ENCODE measurements around the gene DHX9. TPM values are rescaled to one million over a fixed set of nuclear protein-coding genes. Genes with fewer than 3 reads are reported as not detected.

The DHX9 gene
- total RNA-seq, 1 donor, result 107 TPM

DNA sequence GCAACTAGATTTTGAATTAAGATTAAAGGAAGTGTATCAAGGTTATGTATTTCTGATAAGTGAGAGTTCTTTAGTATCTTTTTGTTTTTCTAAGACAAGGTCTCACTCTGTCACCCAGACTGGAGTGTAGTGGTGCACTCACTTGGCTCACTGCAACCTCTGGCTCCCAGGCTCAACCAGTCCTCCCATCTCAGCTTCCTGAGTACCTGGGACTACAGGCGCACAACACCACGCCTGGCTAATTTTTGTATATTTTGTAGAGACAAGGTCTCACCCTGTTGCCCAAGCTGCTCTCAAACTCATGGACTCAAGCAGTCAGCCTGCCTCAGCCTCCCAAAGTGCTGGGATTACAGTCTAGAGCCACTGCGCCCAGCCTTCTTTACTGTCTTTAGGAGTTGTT lies 33.7 kb downstream of the DHX9 start:
- Histone ChIP-seq H2AFZ (ENCODE audit: low read length) (no peak overlapping the region), H3K27me3 (ENCODE audit: insufficient read depth, low read length) (no peaks in the 10 kb centered on the region), H3K4me2 (ENCODE audit: insufficient read depth, low read length) (no peak overlapping the region), H3K4me1 (ENCODE audit: insufficient read depth, low read length) (no peaks in the 10 kb centered on the region), H3K9me3 (ENCODE audit: low read depth, low read length) (no peaks in the 10 kb centered on the region), H3K79me2 (ENCODE audit: insufficient read depth, low read length) (peaks cover 15% of the 10 kb centered on the region), H3K27ac (ENCODE audit: low read depth, low read length) (no peak overlapping the region), H3K4me3 (ENCODE audit: insufficient read depth, low read length) (no peak overlapping the region), H3K36me3 (ENCODE audit: insufficient read depth, low read length) (peaks cover 98% of the 10 kb centered on the region), H4K20me1 (ENCODE audit: insufficient read depth, low read length) (peaks cover 6% of the 10 kb centered on the region)
- no peak for DNase-seq (ENCODE audit: insufficient read length, low spot score, missing footprints)
- TF ChIP-seq, protein P1, sequence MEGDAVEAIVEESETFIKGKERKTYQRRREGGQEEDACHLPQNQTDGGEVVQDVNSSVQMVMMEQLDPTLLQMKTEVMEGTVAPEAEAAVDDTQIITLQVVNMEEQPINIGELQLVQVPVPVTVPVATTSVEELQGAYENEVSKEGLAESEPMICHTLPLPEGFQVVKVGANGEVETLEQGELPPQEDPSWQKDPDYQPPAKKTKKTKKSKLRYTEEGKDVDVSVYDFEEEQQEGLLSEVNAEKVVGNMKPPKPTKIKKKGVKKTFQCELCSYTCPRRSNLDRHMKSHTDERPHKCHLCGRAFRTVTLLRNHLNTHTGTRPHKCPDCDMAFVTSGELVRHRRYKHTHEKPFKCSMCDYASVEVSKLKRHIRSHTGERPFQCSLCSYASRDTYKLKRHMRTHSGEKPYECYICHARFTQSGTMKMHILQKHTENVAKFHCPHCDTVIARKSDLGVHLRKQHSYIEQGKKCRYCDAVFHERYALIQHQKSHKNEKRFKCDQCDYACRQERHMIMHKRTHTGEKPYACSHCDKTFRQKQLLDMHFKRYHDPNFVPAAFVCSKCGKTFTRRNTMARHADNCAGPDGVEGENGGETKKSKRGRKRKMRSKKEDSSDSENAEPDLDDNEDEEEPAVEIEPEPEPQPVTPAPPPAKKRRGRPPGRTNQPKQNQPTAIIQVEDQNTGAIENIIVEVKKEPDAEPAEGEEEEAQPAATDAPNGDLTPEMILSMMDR (IDR thresholded peaks at IDR 0.05; ENCODE audit: extremely low read depth, low read depth, low read length), result no peak

- no peaks in the 10 kb centered on the region for H3K27me3 ChIP-seq (ENCODE audit: insufficient read depth, low read length)
- TF ChIP-seq, protein P1 (IDR thresholded peaks at IDR 0.05; ENCODE audit: extremely low read depth, low read depth, low read length), result no peak
- peaks cover 100% of the 10 kb centered on the region for H3K36me3 ChIP-seq (ENCODE audit: insufficient read depth, low read length)
- DNase-seq (ENCODE audit: insufficient read length, low spot score, missing footprints), result no peak
- no peak overlapping the region for H3K4me2 ChIP-seq (ENCODE audit: insufficient read depth, low read length)
- peaks cover 7% of the 10 kb centered on the region for H3K79me2 ChIP-seq (ENCODE audit: insufficient read depth, low read length)
- no peak overlapping the region for H3K27ac ChIP-seq (ENCODE audit: low read depth, low read length)
- H3K9me3 ChIP-seq (ENCODE audit: low read depth, low read length), result no peaks in the 10 kb centered on the region
- H2AFZ ChIP-seq (ENCODE audit: low read length), result no peak overlapping the region
- no peak overlapping the region for H3K4me3 ChIP-seq (ENCODE audit: insufficient read depth, low read length)
- no peaks in the 10 kb centered on the region for H3K4me1 ChIP-seq (ENCODE audit: insufficient read depth, low read length)
- peaks cover 3% of the 10 kb centered on the region for H4K20me1 ChIP-seq (ENCODE audit: insufficient read depth, low read length)
These were observed 36.7 kb downstream of the DHX9 start for GRCh38 chr1:182875889-182876288.

- Histone ChIP-seq H3K4me1 (ENCODE audit: insufficient read depth, low read length) (no peaks in the 10 kb centered on the region), H3K79me2 (ENCODE audit: insufficient read depth, low read length) (peaks cover 7% of the 10 kb centered on the region), H3K9me3 (ENCODE audit: low read depth, low read length) (no peaks in the 10 kb centered on the region), H3K27ac (ENCODE audit: low read depth, low read length) (no peak overlapping the region), H3K4me2 (ENCODE audit: insufficient read depth, low read length) (no peak overlapping the region), H3K36me3 (ENCODE audit: insufficient read depth, low read length) (peaks cover 100% of the 10 kb centered on the region), H3K4me3 (ENCODE audit: insufficient read depth, low read length) (no peak overlapping the region), H3K27me3 (ENCODE audit: insufficient read depth, low read length) (no peaks in the 10 kb centered on the region), H4K20me1 (ENCODE audit: insufficient read depth, low read length) (peaks cover 3% of the 10 kb centered on the region), H2AFZ (ENCODE audit: low read length) (no peak overlapping the region)
- DNase-seq (ENCODE audit: insufficient read length, low spot score, missing footprints), result no peak
- TF ChIP-seq, protein P1 (IDR thresholded peaks at IDR 0.05; ENCODE audit: extremely low read depth, low read depth, low read length), result no peak
These were observed 38.2 kb downstream of the DHX9 start for GRCh38 chr1:182877331-182877730.

GRCh38 chr1:182877842-182878241 lies 38.7 kb downstream of the DHX9 start:
- TF ChIP-seq, protein P1 (IDR thresholded peaks at IDR 0.05; ENCODE audit: extremely low read depth, low read depth, low read length), result no peak
- H3K4me3 ChIP-seq (ENCODE audit: insufficient read depth, low read length), result no peak overlapping the region
- H3K9me3 ChIP-seq (ENCODE audit: low read depth, low read length), result no peaks in the 10 kb centered on the region
- peaks cover 6% of the 10 kb centered on the region for H3K79me2 ChIP-seq (ENCODE audit: insufficient read depth, low read length)
- peaks cover 3% of the 10 kb centered on the region for H4K20me1 ChIP-seq (ENCODE audit: insufficient read depth, low read length)
- no peak for DNase-seq (ENCODE audit: insufficient read length, low spot score, missing footprints)
- H3K27me3 ChIP-seq (ENCODE audit: insufficient read depth, low read length), result no peaks in the 10 kb centered on the region
- H3K4me2 ChIP-seq (ENCODE audit: insufficient read depth, low read length), result no peak overlapping the region
- peaks cover 97% of the 10 kb centered on the region for H3K36me3 ChIP-seq (ENCODE audit: insufficient read depth, low read length)
- no peaks in the 10 kb centered on the region for H3K4me1 ChIP-seq (ENCODE audit: insufficient read depth, low read length)
- H3K27ac ChIP-seq (ENCODE audit: low read depth, low read length), result no peak overlapping the region
- H2AFZ ChIP-seq (ENCODE audit: low read length), result no peak overlapping the region
